OCI-LY3 (cell line): ENCODE measurements around the gene S100A9.

Experiments
- EZH2phosphoT487 ChIP-seq: fragments of 200-600 bp; shearing (Covaris generic); IDR thresholded peaks from 2 replicates; pipeline ENCODE4 v1.6.1; 2018; ENCODE audit warnings: antibody characterized with exemption, mixed run types, low read depth
- TF ChIP-seq, protein P1 (sequence below): fragments of 200-600, 300-600 bp; sonication (generic); IDR thresholded peaks from 2 replicates; pipeline ENCODE4 v1.5.1; 2014; ENCODE audit warnings: antibody characterized with exemption, low read length, low read depth

DNA sequence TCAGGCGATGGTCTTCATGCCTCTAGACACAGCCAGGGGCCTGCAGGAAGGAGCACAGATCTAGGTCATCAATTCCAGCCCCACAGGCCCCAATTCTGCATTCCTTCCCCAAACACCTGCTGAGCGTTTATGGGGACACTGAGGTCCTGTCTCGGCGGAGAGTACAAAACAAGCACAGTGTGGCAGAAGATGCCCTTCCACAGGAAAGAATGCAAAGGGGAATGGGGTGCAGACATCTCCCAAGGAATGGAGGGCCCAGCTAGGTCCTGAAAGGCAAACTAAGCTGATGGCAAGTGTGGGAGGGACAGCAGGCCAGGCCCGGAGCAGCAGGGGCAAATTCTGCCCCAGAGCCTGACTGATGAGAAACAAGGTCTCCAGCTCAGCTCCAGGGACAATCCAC, 36.7 kb downstream of the S100A9 start:
- TF ChIP-seq, protein P1, sequence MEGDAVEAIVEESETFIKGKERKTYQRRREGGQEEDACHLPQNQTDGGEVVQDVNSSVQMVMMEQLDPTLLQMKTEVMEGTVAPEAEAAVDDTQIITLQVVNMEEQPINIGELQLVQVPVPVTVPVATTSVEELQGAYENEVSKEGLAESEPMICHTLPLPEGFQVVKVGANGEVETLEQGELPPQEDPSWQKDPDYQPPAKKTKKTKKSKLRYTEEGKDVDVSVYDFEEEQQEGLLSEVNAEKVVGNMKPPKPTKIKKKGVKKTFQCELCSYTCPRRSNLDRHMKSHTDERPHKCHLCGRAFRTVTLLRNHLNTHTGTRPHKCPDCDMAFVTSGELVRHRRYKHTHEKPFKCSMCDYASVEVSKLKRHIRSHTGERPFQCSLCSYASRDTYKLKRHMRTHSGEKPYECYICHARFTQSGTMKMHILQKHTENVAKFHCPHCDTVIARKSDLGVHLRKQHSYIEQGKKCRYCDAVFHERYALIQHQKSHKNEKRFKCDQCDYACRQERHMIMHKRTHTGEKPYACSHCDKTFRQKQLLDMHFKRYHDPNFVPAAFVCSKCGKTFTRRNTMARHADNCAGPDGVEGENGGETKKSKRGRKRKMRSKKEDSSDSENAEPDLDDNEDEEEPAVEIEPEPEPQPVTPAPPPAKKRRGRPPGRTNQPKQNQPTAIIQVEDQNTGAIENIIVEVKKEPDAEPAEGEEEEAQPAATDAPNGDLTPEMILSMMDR, result no peak
- TF ChIP-seq EZH2phosphoT487, result no peak
